Stimulated activated CD8-positive, alpha-beta memory T cell treated with anti-CD3 and anti-CD28 coated beads, Interleukin-4, amount 100 ng/mL, for 48 hours (primary cell): Measurements from ENCODE around the gene E2F2.

Experiments used
- DNase-seq: peaks from one replicate; pipeline ENCODE4 v3.0.0-alpha.2; 2020

E2F2 gene

GRCh38 chr1:23481026-23481597, 49.9 kb downstream of the E2F2 start:
- DNase-seq, result no peak

GRCh38 chr1:23480187-23481025, 50.6 kb downstream of the E2F2 start:
- no peak for DNase-seq

- DNase-seq, result no peak
These were observed 51.4 kb downstream of the E2F2 start for GRCh38 chr1:23479666-23479941.

- DNase-seq, result no peak
These were observed 52.0 kb downstream of the E2F2 start for GRCh38 chr1:23478896-23479665.

GRCh38 chr1:23477359-23478144, 53.5 kb downstream of the E2F2 start:
- no peak for DNase-seq

GRCh38 chr1:23475641-23476040, 55.4 kb downstream of the E2F2 start:
- DNase-seq, result no peak

GRCh38 chr1:23475134-23475628, 55.9 kb downstream of the E2F2 start:
- DNase-seq, result no peak

- no peak for DNase-seq
These were observed 57.8 kb downstream of the E2F2 start for GRCh38 chr1:23473037-23473800.

GRCh38 chr1:23472351-23473036, 58.5 kb downstream of the E2F2 start:
- no peak for DNase-seq

- DNase-seq, result no peak
These were observed 59.5 kb downstream of the E2F2 start for GRCh38 chr1:23471473-23472075.

GRCh38 chr1:23470282-23471070, 60.6 kb downstream of the E2F2 start:
- no peak for DNase-seq

- DNase-seq, result no peak
These were observed 61.6 kb downstream of the E2F2 start for GRCh38 chr1:23469372-23469982.

- DNase-seq, result no peak
These were observed 64.5 kb downstream of the E2F2 start for GRCh38 chr1:23466423-23466989.

GRCh38 chr1:23463286-23463685, 67.7 kb downstream of the E2F2 start:
- no peak for DNase-seq

GRCh38 chr1:23462766-23463165, 68.3 kb downstream of the E2F2 start:
- no peak for DNase-seq

- no peak for DNase-seq
These were observed 70.0 kb downstream of the E2F2 start for GRCh38 chr1:23461050-23461449.

- DNase-seq, result no peak
These were observed 70.5 kb downstream of the E2F2 start for GRCh38 chr1:23460519-23460918.

GRCh38 chr1:23459338-23459757, 71.7 kb downstream of the E2F2 start:
- no peak for DNase-seq
